Right cardiac atrium (tissue), 5 donors: ENCODE measurements around the gene SOX18. TPM values are rescaled to one million over a fixed set of nuclear protein-coding genes. Genes with fewer than 3 reads are reported as not detected.

Experiments
- ATAC-seq, 2 donors: fragments of 200-7000 bp; cut with Tn5 transposase; one replicate each; pipeline versions ENCODE4 v1.8.0 to v1.9.1; 2020; ENCODE audit warnings: moderate library complexity in 2 of 2, mild to moderate bottlenecking in 1 of 2
- DNase-seq, 3 donors: peaks; one replicate each; pipeline ENCODE4 v3.0.0-alpha.2; 2020
- H3K27ac ChIP-seq: one replicate; pipeline ENCODE4 v1.5.1; 2013; ENCODE audit warnings: mild to moderate bottlenecking, low read length, control low read depth, moderate library complexity
- H3K27me3 ChIP-seq: one replicate; pipeline ENCODE4 v1.6.1; 2013; ENCODE audit not compliant: control insufficient read depth, insufficient read depth
- H3K4me1 ChIP-seq: one replicate; pipeline ENCODE4 v1.6.1; 2013; ENCODE audit warnings: low read length; ENCODE audit not compliant: control insufficient read depth, insufficient read depth
- H3K4me3 ChIP-seq: one replicate; pipeline ENCODE4 v1.5.1; 2013; ENCODE audit warnings: low read length, control low read depth
- H3K9me3 ChIP-seq: one replicate; pipeline ENCODE4 v1.6.1; 2013; ENCODE audit warnings: low read length; ENCODE audit not compliant: control insufficient read depth
- WGBS: extraction: QIAGEN DNeasy Blood & Tissue Kit; methylation state at CpG from one replicate; pipeline ENCODE4 v1.1.7; 2013; 5-methylcytosine and 5-hydroxymethylcytosine counted together
- intact Hi-C, 4 donors: fragments of 100-400 bp; cut with DNase I; formaldehyde crosslinking; loops; one replicate each; pipeline versions ENCODE4 v1.11.0 to v1.14.0; 2022 to 2023
- polyA plus RNA-seq: library from polyadenylated mRNA; stranded (reverse); fragments of 200-250 nt; gene quantifications from one replicate; pipeline ENCODE4 v1.2.3, GENCODE V29; 2013
- total RNA-seq, 4 donors: library from RNA; stranded (reverse); fragmentation: NEBNext Ultra II Directional; extraction: Animal tissue kit (Norgen Biotek cat#: 25700); gene quantifications; one replicate each; pipeline ENCODE4 v1.2.1, GENCODE V29; 2021
- donor health status: healthy with polysubstance abuse.
- donor health status: DM: no; HTN: yes; CAD: no.
- donor health status: DM: no; HTN: no; CAD: no.
- donor health status: DM: no; HTN: yes; CAD: no; lungs with severe emphysema.
- donor health status: DM: yes; HTN: yes; CAD: no.

Gene SOX18
- total and polyA plus RNA-seq, 5 donors: 26.8 to 42.1 (median 40.6) TPM

GRCh38 chr20:64040231-64041039 lies 9.0 kb downstream of the SOX18 start:
- DNase-seq: no peak

DNA sequence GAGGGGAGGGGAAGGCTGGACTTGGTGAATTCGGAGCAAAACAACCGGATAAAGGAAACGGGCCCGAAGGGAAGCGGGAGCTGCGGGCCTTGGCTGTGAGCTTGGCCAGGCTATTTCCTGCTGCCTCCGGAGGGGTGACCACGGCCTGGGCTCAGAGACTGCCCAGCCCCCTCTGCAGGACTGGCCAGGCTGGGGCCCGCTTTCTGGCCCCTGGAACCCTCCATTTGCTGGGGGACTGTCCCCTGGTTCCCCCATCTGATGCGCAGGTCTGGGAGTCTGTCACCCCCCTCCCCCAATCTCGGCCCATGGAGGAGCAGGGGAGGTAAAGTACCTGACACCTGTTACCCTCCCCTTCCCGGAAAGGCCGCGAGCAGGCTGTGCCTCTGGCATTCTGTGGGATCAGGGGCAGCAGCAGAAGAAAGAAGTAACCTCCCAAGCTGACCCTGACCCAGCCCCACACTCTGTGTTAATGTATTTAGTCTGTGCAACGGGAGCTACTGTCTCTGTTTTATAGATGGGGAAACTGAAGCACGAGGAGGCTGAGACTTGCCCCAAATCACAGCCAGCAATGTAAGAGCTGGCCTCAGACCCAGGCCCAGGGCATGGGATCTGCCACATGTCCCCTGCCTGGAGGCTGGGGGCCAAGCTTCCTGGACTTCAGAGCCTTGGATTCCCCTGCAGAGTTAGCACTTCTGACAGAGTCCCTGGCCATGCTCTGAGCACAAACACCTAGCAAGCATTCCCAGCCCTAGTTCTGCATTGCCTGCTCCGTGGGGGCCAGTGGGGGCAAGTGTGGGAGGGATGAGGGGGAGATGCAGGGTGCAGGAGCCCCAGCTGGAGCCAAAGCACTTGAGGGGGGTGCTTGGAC lies 9.9 kb downstream of the SOX18 start:
- peak; percentile 60 to 70 for ATAC-seq
- H3K4me1 ChIP-seq: no peaks in the 10 kb centered on the region
- no peaks in the 10 kb centered on the region for H3K27me3 ChIP-seq
- intact Hi-C loops: loop anchor here in 1 of 4 donors (5.0 kb wide), 1 partner anchor 83 kb away; no protein-coding TSS in a partner anchor
- peak overlapping the region; percentile 49 for H3K4me3 ChIP-seq
- WGBS: 10% methylated on average over 17 of the region's 17 CpGs
- no peak for DNase-seq
- H3K9me3 ChIP-seq: no peaks in the 10 kb centered on the region
- H3K27ac ChIP-seq: peak overlapping the region; percentile 15

More at GRCh38 chr20:64040231-64041039, 9.0 kb downstream of the SOX18 start:
- WGBS: 59% methylated on average over 12 of the region's 12 CpGs
- intact Hi-C loops: no loop called here
- no peak for ATAC-seq
- no peaks in the 10 kb centered on the region for H3K4me1 ChIP-seq
- H3K4me3 ChIP-seq: no peak overlapping the region
- H3K27ac ChIP-seq: peak overlapping the region; percentile 8
- no peaks in the 10 kb centered on the region for H3K27me3 ChIP-seq
- H3K9me3 ChIP-seq: no peaks in the 10 kb centered on the region

DNA sequence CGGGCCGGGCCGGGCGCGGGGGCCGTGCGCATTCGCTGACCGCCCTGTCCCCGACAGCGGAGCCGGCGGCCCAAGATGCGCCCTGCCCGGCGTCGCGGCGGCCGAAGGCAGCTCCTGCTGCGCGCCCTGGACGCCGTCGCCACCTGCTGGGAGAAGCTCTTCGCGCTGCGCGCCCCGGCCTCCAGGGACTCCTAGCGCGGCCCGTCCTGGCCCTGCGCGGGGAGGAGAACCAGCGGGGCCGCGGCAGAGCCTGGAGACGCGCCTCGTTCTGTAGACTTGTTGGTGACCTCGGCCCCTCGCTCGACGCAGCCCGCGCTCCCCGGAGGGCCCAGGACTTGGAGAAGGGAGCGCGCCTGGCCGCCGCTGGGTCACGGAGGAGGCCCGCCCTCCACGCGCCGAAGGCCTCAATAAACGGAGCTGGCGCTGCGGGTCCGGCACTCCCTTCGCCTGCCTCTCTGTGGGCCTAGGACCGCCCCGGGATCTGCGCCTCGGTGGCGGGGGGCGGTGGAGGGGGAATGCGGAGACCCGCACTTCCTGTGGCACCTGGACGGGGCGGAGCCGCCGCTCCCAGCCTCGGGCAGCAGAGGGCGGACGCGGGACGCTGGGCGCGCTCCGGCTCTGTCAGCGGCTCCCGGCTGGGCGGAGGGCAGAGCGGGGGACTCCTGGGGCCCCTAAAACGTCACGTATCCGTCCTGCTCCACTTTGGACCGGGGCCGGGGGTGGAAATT lies 10.7 kb downstream of the SOX18 start:
- H3K27ac ChIP-seq: peak overlapping the region; percentile 46
- no peaks in the 10 kb centered on the region for H3K9me3 ChIP-seq
- intact Hi-C loops: loop anchor here in 1 of 4 donors (5.0 kb wide), 1 partner anchor 84 kb away; no protein-coding TSS in a partner anchor
- H3K4me1 ChIP-seq: no peaks in the 10 kb centered on the region
- no peaks in the 10 kb centered on the region for H3K27me3 ChIP-seq
- WGBS: under 1% methylated on average over 91 of the region's 91 CpGs
- DNase-seq (peak; percentile 83 to 92 (median 92)), ATAC-seq (peak; percentile 86)
- H3K4me3 ChIP-seq: peak overlapping the region; percentile 49

DNA sequence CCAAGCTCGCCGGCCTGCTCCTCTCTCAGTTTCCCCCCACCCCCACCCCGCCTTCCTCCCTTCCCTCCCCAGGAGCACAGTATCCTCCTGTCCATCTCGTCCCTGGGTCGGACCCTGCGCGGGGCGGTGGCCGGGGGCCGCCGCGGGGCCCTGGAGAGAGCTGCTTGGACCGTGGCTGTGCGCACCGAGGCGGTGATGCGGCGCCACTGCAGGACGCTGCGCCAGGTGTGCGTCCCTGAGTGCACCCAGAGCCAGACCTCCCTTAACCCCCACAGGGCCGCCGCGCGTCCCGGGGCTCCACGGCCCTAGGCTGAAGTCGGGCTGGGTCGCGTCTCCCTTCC lies 11.2 kb downstream of the SOX18 start:
- Histone ChIP-seq H3K27ac (peak overlapping the region; percentile 13), H3K9me3 (no peaks in the 10 kb centered on the region), H3K4me3 (peak overlapping the region; percentile 49), H3K4me1 (no peaks in the 10 kb centered on the region), H3K27me3 (no peaks in the 10 kb centered on the region)
- ATAC-seq (peak in 1 of 2 donors; percentile 2), DNase-seq (no peak)
- intact Hi-C loops: loop anchor here in 1 of 4 donors (5.0 kb wide), 1 partner anchor 84 kb away; no protein-coding TSS in a partner anchor
- whole genome bisulfite sequencing: 3% methylated on average over 30 of the region's 30 CpGs

GRCh38 chr20:64037498-64038213 lies 11.8 kb downstream of the SOX18 start:
- no peak overlapping the region for H3K27ac ChIP-seq
- no peaks in the 10 kb centered on the region for H3K9me3 ChIP-seq
- DNase-seq (no peak), ATAC-seq (no peak)
- no peaks in the 10 kb centered on the region for H3K4me1 ChIP-seq
- intact Hi-C loops: loop anchor here in 1 of 4 donors (5.0 kb wide), 1 partner anchor 85 kb away; no protein-coding TSS in a partner anchor
- WGBS: 10% methylated on average over 36 of the region's 36 CpGs
- H3K4me3 ChIP-seq: no peak overlapping the region
- H3K27me3 ChIP-seq: no peaks in the 10 kb centered on the region

GRCh38 chr20:64037199-64037497 lies 12.3 kb downstream of the SOX18 start:
- no peak for DNase-seq
- no peaks in the 10 kb centered on the region for H3K4me1 ChIP-seq
- intact Hi-C loops: loop anchor here in 1 of 4 donors (5.0 kb wide), 1 partner anchor 85 kb away; no protein-coding TSS in a partner anchor
- H3K27me3 ChIP-seq: no peaks in the 10 kb centered on the region
- no peaks in the 10 kb centered on the region for H3K9me3 ChIP-seq
- H3K27ac ChIP-seq: no peak overlapping the region
- H3K4me3 ChIP-seq: no peak overlapping the region
- WGBS: 77% methylated on average over 3 of the region's 3 CpGs
- ATAC-seq: no peak

DNA sequence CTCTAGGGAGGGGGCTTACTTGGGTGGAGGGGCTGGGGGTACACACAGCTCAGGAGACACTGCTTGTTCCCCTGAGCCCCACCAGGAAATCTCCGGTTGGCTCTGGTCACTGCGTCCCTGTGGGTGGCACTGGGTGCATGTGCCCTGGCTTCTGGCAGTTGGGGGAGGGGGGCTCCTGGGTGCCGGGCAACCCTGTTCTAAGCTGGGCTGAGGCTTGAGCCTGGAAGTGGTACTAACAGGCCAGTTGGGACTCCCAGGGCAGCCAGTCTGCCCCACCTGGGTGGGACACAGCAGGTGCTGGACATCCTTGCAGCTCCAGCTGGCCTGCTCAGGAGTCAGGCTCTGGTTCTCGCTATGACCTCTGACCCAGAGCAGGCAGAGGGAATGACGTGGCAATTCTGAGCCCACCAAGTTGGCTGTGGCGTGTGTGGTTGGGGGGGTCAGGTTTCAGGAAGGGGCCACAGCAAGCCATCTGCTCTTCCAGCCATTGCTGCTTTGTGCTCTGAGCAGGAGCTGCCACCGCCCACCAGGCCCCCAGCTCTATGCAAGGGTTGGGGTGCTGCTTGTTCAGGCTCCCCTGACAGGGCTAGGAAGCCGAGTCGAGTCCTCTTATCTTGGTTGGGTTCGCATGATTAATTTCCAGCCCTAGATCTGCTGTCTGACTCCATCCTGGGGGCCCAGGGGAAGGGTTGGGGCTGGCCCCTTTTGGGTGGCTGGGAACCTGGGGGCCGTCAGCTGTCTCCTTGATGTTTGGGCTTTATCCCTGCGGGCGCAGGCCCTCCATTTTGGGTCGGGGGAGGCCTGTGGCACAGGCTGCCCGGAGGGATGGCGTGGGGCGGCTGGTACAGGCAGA lies 12.9 kb downstream of the SOX18 start:
- no peaks in the 10 kb centered on the region for H3K27me3 ChIP-seq
- H3K27ac ChIP-seq: no peak overlapping the region
- H3K4me3 ChIP-seq: no peak overlapping the region
- DNase-seq (no peak), ATAC-seq (no peak)
- intact Hi-C loops: loop anchor here in 1 of 4 donors (5.0 kb wide), 1 partner anchor 86 kb away; no protein-coding TSS in a partner anchor
- H3K4me1 ChIP-seq: no peaks in the 10 kb centered on the region
- 64% methylated on average over 17 of the region's 17 CpGs for WGBS
- no peaks in the 10 kb centered on the region for H3K9me3 ChIP-seq

DNA sequence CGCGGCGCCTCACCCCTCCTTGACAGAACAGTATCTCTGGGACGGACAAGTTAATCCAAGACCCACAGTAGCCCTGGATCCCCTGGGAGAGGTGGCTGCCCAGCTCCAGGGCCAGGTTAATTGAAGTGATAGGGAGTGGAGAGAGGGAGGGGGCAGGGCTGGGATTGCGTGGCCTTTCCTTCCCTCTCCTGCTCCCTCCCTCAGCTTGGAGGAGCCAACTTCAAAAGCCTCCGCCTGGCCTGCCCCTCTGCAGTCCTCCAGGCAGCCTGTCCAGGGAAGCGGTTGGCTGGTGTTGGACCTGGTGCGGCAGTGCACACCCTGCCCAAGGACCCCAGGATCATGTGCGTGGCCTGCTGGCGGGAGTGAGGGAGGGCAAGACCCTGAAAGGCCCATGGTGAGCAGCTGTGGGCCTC lies 13.5 kb downstream of the SOX18 start, which contains the start of gene C20orf204:
TSS of gene C20orf204 (plus strand) at position 250 of the 413 bp plus-strand sequence. CDS start at position 392, 142 bp downstream.
- Histone ChIP-seq H3K27ac (no peak within 1 kb of the TSS), H3K4me3 (no peak within 1 kb of the TSS), H3K9me3 (no peaks in the 10 kb centered on the region), H3K4me1 (no peaks in the 10 kb centered on the region), H3K27me3 (no peaks in the 10 kb centered on the region)
- 75% methylated on average over 10 of the region's 10 CpGs for WGBS
- DNase-seq (no peak), ATAC-seq (no peak)
- intact Hi-C loops: loop anchor here in 1 of 4 donors (5.0 kb wide), 1 partner anchor 86 kb away; no protein-coding TSS in a partner anchor

GRCh38 chr20:64035066-64035932 lies 14.1 kb downstream of the SOX18 start:
- intact Hi-C loops: loop anchor here in 1 of 4 donors (5.0 kb wide), 1 partner anchor 87 kb away; no protein-coding TSS in a partner anchor
- Histone ChIP-seq H3K4me1 (no peaks in the 10 kb centered on the region), H3K27me3 (no peaks in the 10 kb centered on the region), H3K27ac (no peak overlapping the region), H3K4me3 (no peak overlapping the region), H3K9me3 (no peaks in the 10 kb centered on the region)
- DNase-seq (no peak), ATAC-seq (no peak)
- 84% methylated on average over 17 of the region's 17 CpGs for WGBS
